ENCODE data around the gene IGFBP6.

DNA sequence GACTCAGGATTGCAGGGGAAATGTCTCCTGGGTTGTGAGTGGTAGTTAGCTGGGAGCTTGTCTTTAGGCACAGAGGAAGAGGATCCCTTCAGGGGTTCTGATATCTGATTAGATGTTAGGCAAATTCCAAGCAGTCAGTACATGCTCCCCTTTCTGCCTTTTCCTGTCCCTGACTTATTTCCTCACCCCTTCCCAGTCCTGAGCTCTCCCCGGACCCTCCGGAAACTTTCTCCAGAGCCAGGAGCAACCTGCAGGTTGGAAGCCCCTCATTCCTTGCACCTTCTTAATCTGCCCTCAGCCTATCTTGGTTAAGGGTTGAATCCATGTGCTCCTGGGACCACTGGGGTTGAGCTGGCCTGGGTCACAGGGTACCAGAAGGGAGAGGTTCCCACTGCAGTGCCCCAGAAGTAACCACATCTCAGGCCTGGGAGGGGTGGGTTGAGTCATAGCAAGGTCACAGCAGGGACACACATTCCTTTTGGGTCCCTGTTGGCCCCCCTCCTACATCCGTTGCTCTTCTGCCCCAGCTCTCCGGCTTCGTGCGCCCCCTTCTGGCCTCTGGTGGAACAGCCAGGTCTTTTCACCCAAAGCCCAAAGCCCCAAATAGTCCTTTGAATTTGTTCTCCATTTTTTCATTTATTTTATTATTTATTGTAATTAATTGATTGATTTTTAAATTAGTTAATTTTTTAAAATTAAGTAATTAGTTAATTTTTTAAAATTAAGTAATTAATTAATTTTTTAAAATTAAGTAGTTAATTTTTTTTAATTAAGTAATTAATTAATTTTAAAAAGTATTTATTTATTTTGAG, 1.8 kb downstream of the IGFBP6 start:
- no peak for TF ChIP-seq ELK1 (IDR thresholded peaks at IDR 0.05; ENCODE audit: low read depth, low read length)
- TF ChIP-seq REST (IDR thresholded peaks at IDR 0.05), result no peak

All from A549 (cell line).